DND-41 (cell line): ENCODE results near the gene KAZN.
A peak's percentile ranks its signal among the peaks of the same experiment; 100 is the strongest.

Experiments used
- ATAC-seq: fragments of 200-7000 bp; cut with Tn5 transposase; 3 replicates; pipeline ENCODE4 v1.9.1; 2021; ENCODE audit warnings: low read depth; ENCODE audit not compliant: insufficient read depth
- DNase-seq: peaks from one replicate; pipeline ENCODE4 v3.0.0-alpha.2; 2020
- H2AFZ ChIP-seq: 2 replicates; pipeline ENCODE4 v1.6.0; 2012; ENCODE audit warnings: low read depth, low read length
- H3K27ac ChIP-seq: 2 replicates; pipeline ENCODE4 v1.5.1; 2012; ENCODE audit warnings: low read length, inconsistent platforms
- H3K27me3 ChIP-seq: fragments of 200-600 bp; sonication (generic); 2 replicates; pipeline ENCODE4 v1.6.0; 2012; ENCODE audit warnings: low read length, mild to moderate bottlenecking, inconsistent platforms; ENCODE audit not compliant: insufficient read depth, poor library complexity
- H3K36me3 ChIP-seq: 2 replicates; pipeline ENCODE4 v1.5.1; 2012; ENCODE audit warnings: low read length, inconsistent platforms; ENCODE audit not compliant: insufficient read depth
- H3K4me1 ChIP-seq: 2 replicates; pipeline ENCODE4 v1.5.1; 2012; ENCODE audit warnings: mild to moderate bottlenecking, low read length; ENCODE audit not compliant: insufficient read depth
- H3K4me2 ChIP-seq: 2 replicates; pipeline ENCODE4 v1.6.0; 2012; ENCODE audit warnings: mild to moderate bottlenecking, moderate library complexity, low read length, inconsistent platforms; ENCODE audit not compliant: insufficient read depth
- H3K4me3 ChIP-seq, 2 experiments: fragments of 200-600 bp in 1 of 2; shearing (Covaris generic) in 1 of 2; 2 replicates each; pipeline ENCODE4 v1.5.1; 2012 to 2016; ENCODE audit warnings: inconsistent platforms in 2 of 2, low read length in 2 of 2, mild to moderate bottlenecking in 2 of 2, low read depth in 1 of 2, moderate library complexity in 1 of 2
- H3K79me2 ChIP-seq: 2 replicates; pipeline ENCODE4 v1.6.0; 2012; ENCODE audit warnings: low read length, inconsistent platforms; ENCODE audit not compliant: insufficient read depth
- H3K9ac ChIP-seq: 2 replicates; pipeline ENCODE4 v1.6.0; 2012; ENCODE audit warnings: low read depth, mild to moderate bottlenecking, inconsistent platforms, low read length, moderate library complexity
- H3K9me3 ChIP-seq: 2 replicates; pipeline ENCODE4 v1.5.1; 2012; ENCODE audit warnings: low read length, moderate library complexity, mild to moderate bottlenecking, inconsistent platforms; ENCODE audit not compliant: insufficient read depth, severe bottlenecking
- H4K20me1 ChIP-seq: 2 replicates; pipeline ENCODE4 v1.6.0; 2012; ENCODE audit warnings: low read length; ENCODE audit not compliant: insufficient read depth
- CTCF ChIP-seq: IDR thresholded peaks from 2 replicates; pipeline ENCODE4 v1.5.1; 2012; ENCODE audit warnings: borderline replicate concordance, low read length, moderate library complexity, mild to moderate bottlenecking; ENCODE audit not compliant: poor library complexity, severe bottlenecking; ENCODE audit errors: extremely low read depth
- EZH2 ChIP-seq: IDR thresholded peaks from 3 replicates; pipeline ENCODE4 v1.6.1; 2012; ENCODE audit warnings: borderline replicate concordance, low read depth, mild to moderate bottlenecking, moderate library complexity, low read length, inconsistent platforms; ENCODE audit not compliant: severe bottlenecking

The KAZN gene

GRCh38 chr1:14983277-14983676 is 384.8 kb downstream of the KAZN start:
- H3K27me3 ChIP-seq = no peaks in the 10 kb centered on the region
- H3K4me2 ChIP-seq = no peak overlapping the region
- no peak overlapping the region for H3K27ac ChIP-seq
- no peak for ATAC-seq
- H3K36me3 ChIP-seq = no peaks in the 10 kb centered on the region
- TF ChIP-seq EZH2 (no peak), CTCF (peak; percentile 42)
- no peak overlapping the region for H3K4me3 ChIP-seq
- H3K4me1 ChIP-seq = no peaks in the 10 kb centered on the region
- H3K9ac ChIP-seq = no peak overlapping the region
- H3K79me2 ChIP-seq = no peaks in the 10 kb centered on the region
- H4K20me1 ChIP-seq = peaks cover 30% of the 10 kb centered on the region
- no peak overlapping the region for H2AFZ ChIP-seq
- no peaks in the 10 kb centered on the region for H3K9me3 ChIP-seq
- DNase-seq = no peak

- TF ChIP-seq CTCF = no peak
- no peak for TF ChIP-seq EZH2
- no peak overlapping the region for H3K9ac ChIP-seq
- no peak overlapping the region for H3K27ac ChIP-seq
- no peak for ATAC-seq
- H3K27me3 ChIP-seq = no peaks in the 10 kb centered on the region
- H3K4me3 ChIP-seq = no peak overlapping the region
- H3K9me3 ChIP-seq = no peaks in the 10 kb centered on the region
- peaks cover 36% of the 10 kb centered on the region for H4K20me1 ChIP-seq
- H3K4me2 ChIP-seq = no peak overlapping the region
- no peaks in the 10 kb centered on the region for H3K36me3 ChIP-seq
- H3K4me1 ChIP-seq = no peaks in the 10 kb centered on the region
- H3K79me2 ChIP-seq = no peaks in the 10 kb centered on the region
- no peak overlapping the region for H2AFZ ChIP-seq
- DNase-seq = no peak
Measured at GRCh38 chr1:14986168-14986567, 387.7 kb downstream of the KAZN start.

- H3K9ac ChIP-seq = no peak overlapping the region
- TF ChIP-seq EZH2 = no peak
- no peak for TF ChIP-seq CTCF
- H3K27me3 ChIP-seq = no peaks in the 10 kb centered on the region
- no peaks in the 10 kb centered on the region for H3K36me3 ChIP-seq
- no peak overlapping the region for H3K4me2 ChIP-seq
- ATAC-seq (no peak), DNase-seq (no peak)
- peaks cover 25% of the 10 kb centered on the region; the same call in 1 of the 2 replicates for H4K20me1 ChIP-seq
- H3K79me2 ChIP-seq = no peaks in the 10 kb centered on the region
- no peaks in the 10 kb centered on the region for H3K4me1 ChIP-seq
- H3K4me3 ChIP-seq = no peak overlapping the region
- no peak overlapping the region for H3K27ac ChIP-seq
- H3K9me3 ChIP-seq = no peaks in the 10 kb centered on the region
- H2AFZ ChIP-seq = no peak overlapping the region
Measured at GRCh38 chr1:14987829-14988603, 389.5 kb downstream of the KAZN start.
